Measurements from ENCODE around the gene LRIT3. TPM values are rescaled to one million over a fixed set of nuclear protein-coding genes. Genes with fewer than 3 reads are reported as not detected.

Gene LRIT3
- total and polyA plus RNA-seq, 2 of the 4 experiments (the other 2 are of a cell fraction) = 0.02 TPM; not detected in 1

- Histone ChIP-seq H3K79me1 (ENCODE audit: low read depth in 1 of 2, low read length in 2 of 2) (no peaks in the 10 kb centered on the region), H3K36me3 (ENCODE audit: control insufficient read depth, insufficient read depth, low read length) (no peaks in the 10 kb centered on the region), H3K4me2 (ENCODE audit: low read depth, low read length) (no peak overlapping the region), H3K4ac (ENCODE audit: low read depth, low read length) (no peak overlapping the region), H2BK5ac (ENCODE audit: low read depth, low read length, poor library complexity, severe bottlenecking) (no peak overlapping the region), H4K91ac (ENCODE audit: insufficient read depth, low read depth, low read length) (no peak overlapping the region), H3K9ac (ENCODE audit: low read depth, low read length) (no peak overlapping the region), H3K4me3 (ENCODE audit: insufficient read depth, low read depth, low read length) (no peak overlapping the region), H4K5ac (ENCODE audit: low read depth, low read length) (no peak overlapping the region), H2BK15ac (ENCODE audit: low read depth, low read length) (no peak overlapping the region), H4K8ac (ENCODE audit: low read depth in 2 of 2, low read length in 2 of 2) (no peak overlapping the region), H3K14ac (replicated peaks; ENCODE audit: low read depth, low read length) (no peak overlapping the region), H3K18ac (ENCODE audit: low read depth, low read length) (no peak overlapping the region), H3K4me1 (ENCODE audit: control insufficient read depth, insufficient read depth, low read length) (no peaks in the 10 kb centered on the region), H3K23ac (ENCODE audit: low read depth, low read length) (no peak overlapping the region), H2AK5ac (ENCODE audit: low read depth, low read length) (no peak overlapping the region), H3K56ac (ENCODE audit: extremely low read depth, insufficient read depth, low read length) (no peak overlapping the region), H4K20me1 (ENCODE audit: insufficient read depth, low read length) (no peaks in the 10 kb centered on the region), H3K27me3 (ENCODE audit: control insufficient read depth, insufficient read depth, low read length) (no peaks in the 10 kb centered on the region), H2AFZ (replicated peaks; ENCODE audit: low read length, poor library complexity) (no peak overlapping the region), H3K9me1 (ENCODE audit: insufficient read depth, low read length) (no peaks in the 10 kb centered on the region), H2BK20ac (ENCODE audit: low read depth, low read length) (no peak overlapping the region), H2BK120ac (ENCODE audit: low read depth, low read length) (no peak overlapping the region), H3K27ac (ENCODE audit: insufficient read depth, low read length) (no peak overlapping the region), H3K9me3 (ENCODE audit: control insufficient read depth, insufficient read depth, low read length) (no peaks in the 10 kb centered on the region), H2AK9ac (replicated peaks; ENCODE audit: low read depth, low read length, poor library complexity) (no peak overlapping the region)
- intact Hi-C loops (cut with micrococcal nuclease) (no loop called here), dilution Hi-C loops (cut with HindIII; ENCODE audit: low sequenced_read_pairs, unreplicated experiment) (no loop called here), in situ Hi-C loops (cut with MboI; ENCODE audit: low sequenced_read_pairs) (no loop called here)
- no peak for TF ChIP-seq MAZ (IDR thresholded peaks at IDR 0.05; ENCODE audit: borderline replicate concordance, low read depth, low read length)
- TF ChIP-seq MAFK (IDR thresholded peaks at IDR 0.05; ENCODE audit: low read depth, low read length) = no peak
- no peak for TF ChIP-seq ELK1 (IDR thresholded peaks at IDR 0.05; ENCODE audit: borderline replicate concordance, low read depth, low read length)
- no peak for TF ChIP-seq FOS (IDR thresholded peaks at IDR 0.05; ENCODE audit: low read depth, low read length)
- no peak for TF ChIP-seq MXI1 (IDR thresholded peaks at IDR 0.05; ENCODE audit: borderline replicate concordance, low read depth, low read length)
- TF ChIP-seq CHD1 (IDR thresholded peaks at IDR 0.05; ENCODE audit: low read depth, low read length) = no peak
- no peak for TF ChIP-seq USF2 (IDR thresholded peaks at IDR 0.05; ENCODE audit: low read depth, low read length)
- TF ChIP-seq RAD21 (IDR thresholded peaks at IDR 0.05; ENCODE audit: low read length) = no peak
- no peak for TF ChIP-seq CEBPB (IDR thresholded peaks at IDR 0.05; ENCODE audit: low read depth, low read length)
- TF ChIP-seq SMC3 (IDR thresholded peaks at IDR 0.05; ENCODE audit: low read depth, low read length) = no peak
- no peak for TF ChIP-seq NFE2L2 (IDR thresholded peaks at IDR 0.05; ENCODE audit: low read depth, low read length)
- TF ChIP-seq BHLHE40 (IDR thresholded peaks at IDR 0.05; ENCODE audit: low read depth, low read length) = no peak
- TF ChIP-seq CTCF (conservative IDR thresholded peaks at IDR 0.05; ENCODE audit: low read depth, low read length) = no peak
- TF ChIP-seq POLR2A (IDR thresholded peaks at IDR 0.05; ENCODE audit: low read depth, low read length) = no peak
- TF ChIP-seq RCOR1 (IDR thresholded peaks at IDR 0.05; ENCODE audit: insufficient replicate concordance, low read length) = no peak
- no peak for ATAC-seq (ENCODE audit: low read depth)
- no CpG with 5 or more reads among the region's 8 CpGs for WGBS, 2 experiments (ENCODE audit: extremely low coverage in 2 of 2, insufficient read length in 1 of 2)
- ChIA-PET CTCF (no interaction called here), POLR2A (ENCODE audit: unreplicated experiment) (no interaction called here)
- DNase-seq = no peak
- BruUV-seq (replicated peaks) = no TSS peak
These were observed 54.8 kb downstream of the LRIT3 start for GRCh38 chr4:109902559-109903251.
